ENCODE measurements around the gene PCDH19. TPM values are rescaled to one million over a fixed set of nuclear protein-coding genes. Genes with fewer than 3 reads are reported as not detected.

Gene PCDH19
- total and polyA plus RNA-seq, 2 experiments from 2014 or later, result 0.87 to 1.4 TPM

DNA sequence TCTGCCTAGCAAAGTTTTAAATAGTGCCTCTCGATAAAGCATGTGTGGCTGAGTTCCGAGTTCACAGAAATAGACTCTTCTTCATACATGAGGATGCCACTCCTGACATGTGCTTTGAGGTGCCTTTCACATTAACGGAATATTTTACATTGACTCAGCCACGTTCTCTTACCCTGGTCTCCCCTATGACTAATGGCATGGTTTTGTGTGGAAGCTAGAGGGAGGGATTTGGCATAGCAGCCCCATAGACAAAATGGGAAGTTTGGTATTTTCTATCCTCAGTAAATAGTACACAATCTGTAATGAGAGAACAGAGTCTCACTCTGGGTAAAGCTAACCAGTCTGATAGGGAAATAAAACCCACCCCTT is 68.9 kb downstream of the PCDH19 start (continued):
- TF ChIP-seq, protein P1, sequence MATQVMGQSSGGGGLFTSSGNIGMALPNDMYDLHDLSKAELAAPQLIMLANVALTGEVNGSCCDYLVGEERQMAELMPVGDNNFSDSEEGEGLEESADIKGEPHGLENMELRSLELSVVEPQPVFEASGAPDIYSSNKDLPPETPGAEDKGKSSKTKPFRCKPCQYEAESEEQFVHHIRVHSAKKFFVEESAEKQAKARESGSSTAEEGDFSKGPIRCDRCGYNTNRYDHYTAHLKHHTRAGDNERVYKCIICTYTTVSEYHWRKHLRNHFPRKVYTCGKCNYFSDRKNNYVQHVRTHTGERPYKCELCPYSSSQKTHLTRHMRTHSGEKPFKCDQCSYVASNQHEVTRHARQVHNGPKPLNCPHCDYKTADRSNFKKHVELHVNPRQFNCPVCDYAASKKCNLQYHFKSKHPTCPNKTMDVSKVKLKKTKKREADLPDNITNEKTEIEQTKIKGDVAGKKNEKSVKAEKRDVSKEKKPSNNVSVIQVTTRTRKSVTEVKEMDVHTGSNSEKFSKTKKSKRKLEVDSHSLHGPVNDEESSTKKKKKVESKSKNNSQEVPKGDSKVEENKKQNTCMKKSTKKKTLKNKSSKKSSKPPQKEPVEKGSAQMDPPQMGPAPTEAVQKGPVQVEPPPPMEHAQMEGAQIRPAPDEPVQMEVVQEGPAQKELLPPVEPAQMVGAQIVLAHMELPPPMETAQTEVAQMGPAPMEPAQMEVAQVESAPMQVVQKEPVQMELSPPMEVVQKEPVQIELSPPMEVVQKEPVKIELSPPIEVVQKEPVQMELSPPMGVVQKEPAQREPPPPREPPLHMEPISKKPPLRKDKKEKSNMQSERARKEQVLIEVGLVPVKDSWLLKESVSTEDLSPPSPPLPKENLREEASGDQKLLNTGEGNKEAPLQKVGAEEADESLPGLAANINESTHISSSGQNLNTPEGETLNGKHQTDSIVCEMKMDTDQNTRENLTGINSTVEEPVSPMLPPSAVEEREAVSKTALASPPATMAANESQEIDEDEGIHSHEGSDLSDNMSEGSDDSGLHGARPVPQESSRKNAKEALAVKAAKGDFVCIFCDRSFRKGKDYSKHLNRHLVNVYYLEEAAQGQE (IDR thresholded peaks at IDR 0.05; ENCODE audit: unreplicated experiment), result no peak

DNA sequence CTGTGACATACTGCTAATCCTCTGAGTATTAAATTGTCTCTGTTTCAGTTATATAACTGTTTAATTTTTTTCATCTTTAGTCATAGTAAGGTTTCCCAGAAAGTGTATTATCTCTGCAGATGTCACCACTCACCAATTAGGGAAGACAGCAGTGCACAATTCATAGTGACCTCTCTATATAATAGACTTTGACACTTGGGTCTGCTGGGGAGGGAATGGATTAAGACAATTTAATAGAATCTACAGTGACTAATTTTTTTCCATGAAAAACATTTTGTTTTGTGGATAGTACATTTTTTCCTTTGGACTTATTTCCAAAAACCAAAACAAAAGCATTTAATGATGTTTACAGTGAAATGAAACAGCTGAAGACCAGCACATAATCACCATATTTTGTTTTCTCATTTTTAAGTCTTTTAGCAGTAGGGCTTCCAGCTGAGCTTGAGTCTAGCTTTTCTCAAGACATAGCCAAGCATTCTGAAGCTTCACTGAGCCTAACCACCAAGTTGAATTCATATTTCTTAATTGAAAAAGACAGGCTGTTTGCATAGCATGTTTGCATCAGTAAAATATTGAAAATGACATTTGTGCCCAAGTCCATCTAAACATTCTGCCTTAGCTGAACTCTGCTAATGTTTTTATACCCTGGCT is 69.5 kb downstream of the PCDH19 start:
- Mint-ChIP-seq H3K9me3 (no peaks in the 10 kb centered on the region), H3K27me3 (ENCODE audit: insufficient read depth, low read depth, poor library complexity) (no peaks in the 10 kb centered on the region), H3K4me1 (no peaks in the 10 kb centered on the region), H3K27ac (no peak overlapping the region), H3K4me3 (no peak overlapping the region), H3K36me3 (ENCODE audit: low read depth) (no peaks in the 10 kb centered on the region)
- no peaks in the 10 kb centered on the region for H3K27me3 ChIP-seq (ENCODE audit: insufficient read depth)
- H3K4me1 ChIP-seq (ENCODE audit: insufficient read depth), result no peaks in the 10 kb centered on the region
- H4K20me1 ChIP-seq (replicated peaks; ENCODE audit: insufficient read depth), result no peaks in the 10 kb centered on the region
- no peak overlapping the region for H3K4me3 ChIP-seq
- H3K9me2 ChIP-seq (ENCODE audit: insufficient read depth), result no peaks in the 10 kb centered on the region
- no peak overlapping the region for H2AFZ ChIP-seq
- ATAC-seq, result no peak
- no peaks in the 10 kb centered on the region for H3K36me3 ChIP-seq (ENCODE audit: insufficient read depth)
- H3K79me2 ChIP-seq (replicated peaks; ENCODE audit: insufficient read depth), result no peaks in the 10 kb centered on the region
- H3F3A ChIP-seq (replicated peaks; ENCODE audit: low read depth), result no peaks in the 10 kb centered on the region
- no peak overlapping the region for H3K4me2 ChIP-seq
- DNase-seq (ENCODE audit: low spot score), result no peak
- H3K27ac ChIP-seq (ENCODE audit: low read depth), result no peak overlapping the region
- TF ChIP-seq POLR2AphosphoS5 (IDR thresholded peaks at IDR 0.05; ENCODE audit: low read depth) (no peak), NANOG (IDR thresholded peaks at IDR 0.05; ENCODE audit: borderline replicate concordance) (no peak), CREB1 (CRISPR knock-in tag; IDR thresholded peaks at IDR 0.05; ENCODE audit: low read depth) (no peak), STAT1 (IDR thresholded peaks at IDR 0.05; ENCODE audit: unreplicated experiment) (no peak), EZH2phosphoT487 (IDR thresholded peaks at IDR 0.05; ENCODE audit: unreplicated experiment) (no peak), EZH2 (IDR thresholded peaks at IDR 0.05; ENCODE audit: low read depth, unreplicated experiment) (no peak), ZNF114 (CRISPR knock-in tag; IDR thresholded peaks at IDR 0.05) (no peak), ZNF331 (CRISPR knock-in tag; IDR thresholded peaks at IDR 0.05; ENCODE audit: low read depth) (no peak)
- TF ChIP-seq, protein P1 (IDR thresholded peaks at IDR 0.05; ENCODE audit: unreplicated experiment), result no peak
- TF ChIP-seq, protein P2, sequence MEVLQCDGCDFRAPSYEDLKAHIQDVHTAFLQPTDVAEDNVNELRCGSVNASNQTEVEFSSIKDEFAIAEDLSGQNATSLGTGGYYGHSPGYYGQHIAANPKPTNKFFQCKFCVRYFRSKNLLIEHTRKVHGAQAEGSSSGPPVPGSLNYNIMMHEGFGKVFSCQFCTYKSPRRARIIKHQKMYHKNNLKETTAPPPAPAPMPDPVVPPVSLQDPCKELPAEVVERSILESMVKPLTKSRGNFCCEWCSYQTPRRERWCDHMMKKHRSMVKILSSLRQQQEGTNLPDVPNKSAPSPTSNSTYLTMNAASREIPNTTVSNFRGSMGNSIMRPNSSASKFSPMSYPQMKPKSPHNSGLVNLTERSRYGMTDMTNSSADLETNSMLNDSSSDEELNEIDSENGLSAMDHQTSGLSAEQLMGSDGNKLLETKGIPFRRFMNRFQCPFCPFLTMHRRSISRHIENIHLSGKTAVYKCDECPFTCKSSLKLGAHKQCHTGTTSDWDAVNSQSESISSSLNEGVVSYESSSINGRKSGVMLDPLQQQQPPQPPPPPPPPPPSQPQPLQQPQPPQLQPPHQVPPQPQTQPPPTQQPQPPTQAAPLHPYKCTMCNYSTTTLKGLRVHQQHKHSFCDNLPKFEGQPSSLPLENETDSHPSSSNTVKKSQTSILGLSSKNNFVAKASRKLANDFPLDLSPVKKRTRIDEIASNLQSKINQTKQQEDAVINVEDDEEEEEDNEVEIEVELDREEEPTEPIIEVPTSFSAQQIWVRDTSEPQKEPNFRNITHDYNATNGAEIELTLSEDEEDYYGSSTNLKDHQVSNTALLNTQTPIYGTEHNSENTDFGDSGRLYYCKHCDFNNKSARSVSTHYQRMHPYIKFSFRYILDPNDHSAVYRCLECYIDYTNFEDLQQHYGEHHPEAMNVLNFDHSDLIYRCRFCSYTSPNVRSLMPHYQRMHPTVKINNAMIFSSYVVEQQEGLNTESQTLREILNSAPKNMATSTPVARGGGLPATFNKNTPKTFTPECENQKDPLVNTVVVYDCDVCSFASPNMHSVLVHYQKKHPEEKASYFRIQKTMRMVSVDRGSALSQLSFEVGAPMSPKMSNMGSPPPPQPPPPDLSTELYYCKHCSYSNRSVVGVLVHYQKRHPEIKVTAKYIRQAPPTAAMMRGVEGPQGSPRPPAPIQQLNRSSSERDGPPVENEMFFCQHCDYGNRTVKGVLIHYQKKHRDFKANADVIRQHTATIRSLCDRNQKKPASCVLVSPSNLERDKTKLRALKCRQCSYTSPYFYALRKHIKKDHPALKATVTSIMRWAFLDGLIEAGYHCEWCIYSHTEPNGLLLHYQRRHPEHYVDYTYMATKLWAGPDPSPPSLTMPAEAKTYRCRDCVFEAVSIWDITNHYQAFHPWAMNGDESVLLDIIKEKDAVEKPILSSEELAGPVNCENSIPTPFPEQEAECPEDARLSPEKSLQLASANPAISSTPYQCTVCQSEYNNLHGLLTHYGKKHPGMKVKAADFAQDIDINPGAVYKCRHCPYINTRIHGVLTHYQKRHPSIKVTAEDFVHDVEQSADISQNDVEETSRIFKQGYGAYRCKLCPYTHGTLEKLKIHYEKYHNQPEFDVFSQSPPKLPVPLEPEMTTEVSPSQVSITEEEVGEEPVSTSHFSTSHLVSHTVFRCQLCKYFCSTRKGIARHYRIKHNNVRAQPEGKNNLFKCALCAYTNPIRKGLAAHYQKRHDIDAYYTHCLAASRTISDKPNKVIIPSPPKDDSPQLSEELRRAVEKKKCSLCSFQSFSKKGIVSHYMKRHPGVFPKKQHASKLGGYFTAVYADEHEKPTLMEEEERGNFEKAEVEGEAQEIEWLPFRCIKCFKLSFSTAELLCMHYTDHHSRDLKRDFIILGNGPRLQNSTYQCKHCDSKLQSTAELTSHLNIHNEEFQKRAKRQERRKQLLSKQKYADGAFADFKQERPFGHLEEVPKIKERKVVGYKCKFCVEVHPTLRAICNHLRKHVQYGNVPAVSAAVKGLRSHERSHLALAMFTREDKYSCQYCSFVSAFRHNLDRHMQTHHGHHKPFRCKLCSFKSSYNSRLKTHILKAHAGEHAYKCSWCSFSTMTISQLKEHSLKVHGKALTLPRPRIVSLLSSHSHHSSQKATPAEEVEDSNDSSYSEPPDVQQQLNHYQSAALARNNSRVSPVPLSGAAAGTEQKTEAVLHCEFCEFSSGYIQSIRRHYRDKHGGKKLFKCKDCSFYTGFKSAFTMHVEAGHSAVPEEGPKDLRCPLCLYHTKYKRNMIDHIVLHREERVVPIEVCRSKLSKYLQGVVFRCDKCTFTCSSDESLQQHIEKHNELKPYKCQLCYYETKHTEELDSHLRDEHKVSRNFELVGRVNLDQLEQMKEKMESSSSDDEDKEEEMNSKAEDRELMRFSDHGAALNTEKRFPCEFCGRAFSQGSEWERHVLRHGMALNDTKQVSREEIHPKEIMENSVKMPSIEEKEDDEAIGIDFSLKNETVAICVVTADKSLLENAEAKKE (CRISPR knock-in tag; IDR thresholded peaks at IDR 0.05), result no peak
- TF ChIP-seq, protein P3, sequence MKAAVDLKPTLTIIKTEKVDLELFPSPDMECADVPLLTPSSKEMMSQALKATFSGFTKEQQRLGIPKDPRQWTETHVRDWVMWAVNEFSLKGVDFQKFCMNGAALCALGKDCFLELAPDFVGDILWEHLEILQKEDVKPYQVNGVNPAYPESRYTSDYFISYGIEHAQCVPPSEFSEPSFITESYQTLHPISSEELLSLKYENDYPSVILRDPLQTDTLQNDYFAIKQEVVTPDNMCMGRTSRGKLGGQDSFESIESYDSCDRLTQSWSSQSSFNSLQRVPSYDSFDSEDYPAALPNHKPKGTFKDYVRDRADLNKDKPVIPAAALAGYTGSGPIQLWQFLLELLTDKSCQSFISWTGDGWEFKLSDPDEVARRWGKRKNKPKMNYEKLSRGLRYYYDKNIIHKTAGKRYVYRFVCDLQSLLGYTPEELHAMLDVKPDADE (IDR thresholded peaks at IDR 0.05), result no peak
